Dermis microvascular lymphatic vessel endothelial cell (primary cell): ENCODE measurements around the gene ABAT. TPM values are rescaled to one million over a fixed set of nuclear protein-coding genes. Genes with fewer than 3 reads are reported as not detected.
"Not testable (repeated sequence)": the region's sequence is repeated elsewhere in the genome, so short reads cannot be mapped to it uniquely, and the experiment has no call there.

ENCODE experiments used
- DNase-seq, 2 donors: peaks; one replicate each; pipeline versions ENCODE4 v3.0.0 to v3.0.0-alpha.2; 2010; ENCODE audit warnings: low read depth in 2 of 2
- total RNA-seq: library from RNA; depleted of rRNA; stranded (reverse); fragments of >200 nt; gene quantifications from 2 replicates; pipeline ENCODE4 v1.2.1, GENCODE V29; 2014

ABAT gene
- total RNA-seq, 1 donor from 2014 or later = 1.2 TPM

DNA sequence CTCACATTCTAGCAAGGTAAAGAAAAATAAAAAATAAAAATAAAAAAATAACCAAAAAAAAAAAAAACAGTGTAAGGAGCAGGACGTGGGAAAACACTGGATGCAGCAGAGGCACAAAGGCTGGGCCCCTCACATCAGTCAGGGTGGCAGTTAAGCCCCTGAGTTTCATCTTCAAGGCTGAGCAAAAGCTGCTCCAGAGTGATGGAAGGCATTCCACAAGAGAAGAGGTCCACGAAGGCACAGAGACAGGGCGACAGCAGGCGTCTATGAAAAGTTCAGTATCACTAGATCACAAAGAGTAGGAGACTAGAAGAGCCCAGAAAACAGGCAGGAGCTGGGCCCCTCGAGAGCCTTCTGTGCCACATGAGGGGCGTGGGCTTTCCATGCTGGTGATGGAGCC, 111.0 kb downstream of the ABAT start:
- no peak for DNase-seq

DNA sequence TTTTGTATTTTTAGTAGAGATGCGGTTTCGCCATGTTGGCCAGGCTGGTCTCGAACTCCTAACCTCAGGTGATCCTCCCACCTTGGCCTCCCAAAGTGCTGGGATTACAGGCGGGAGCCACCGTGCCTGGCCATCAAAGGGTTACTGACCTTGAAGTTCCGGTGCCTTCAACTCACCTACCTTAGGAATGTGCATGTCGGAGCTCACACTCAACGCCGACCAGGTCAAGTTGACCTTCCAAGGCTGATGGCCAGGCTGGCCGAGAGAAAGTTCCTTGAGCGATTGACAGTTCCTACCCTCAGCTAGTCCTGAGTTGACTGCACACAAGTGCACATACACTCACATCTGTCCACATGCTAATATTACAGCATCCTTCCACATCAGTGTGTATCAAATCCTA, 111.9 kb downstream of the ABAT start:
- not testable (repeated sequence) for DNase-seq

DNA sequence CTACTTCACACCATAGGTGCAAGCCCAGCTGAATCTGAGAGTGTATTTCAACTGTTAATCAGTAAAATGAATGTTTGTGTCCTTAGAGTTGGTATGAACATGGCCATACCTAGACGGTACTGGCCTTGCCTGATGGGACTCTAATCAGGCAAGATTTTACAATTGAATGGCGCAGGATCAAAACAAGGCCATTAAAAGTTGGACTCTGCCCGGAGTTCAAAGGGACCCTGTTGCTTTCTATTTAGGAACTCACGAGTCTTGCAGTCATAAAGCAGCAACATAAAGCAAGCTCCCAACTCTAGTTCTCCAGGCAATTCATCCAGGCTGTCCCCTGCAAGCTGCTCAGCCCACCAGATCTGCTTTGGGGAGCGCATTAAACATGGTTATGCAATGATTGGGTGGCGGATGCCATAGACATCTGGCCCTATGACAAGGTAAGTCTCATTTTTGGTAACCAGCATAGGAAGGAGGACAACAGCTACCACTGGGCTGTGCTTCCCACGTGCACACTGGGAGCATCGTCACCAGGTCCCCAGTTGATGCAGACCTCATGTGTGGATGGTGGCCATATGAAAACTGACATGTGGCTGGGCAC, 114.3 kb downstream of the ABAT start:
- no peak for DNase-seq

DNA sequence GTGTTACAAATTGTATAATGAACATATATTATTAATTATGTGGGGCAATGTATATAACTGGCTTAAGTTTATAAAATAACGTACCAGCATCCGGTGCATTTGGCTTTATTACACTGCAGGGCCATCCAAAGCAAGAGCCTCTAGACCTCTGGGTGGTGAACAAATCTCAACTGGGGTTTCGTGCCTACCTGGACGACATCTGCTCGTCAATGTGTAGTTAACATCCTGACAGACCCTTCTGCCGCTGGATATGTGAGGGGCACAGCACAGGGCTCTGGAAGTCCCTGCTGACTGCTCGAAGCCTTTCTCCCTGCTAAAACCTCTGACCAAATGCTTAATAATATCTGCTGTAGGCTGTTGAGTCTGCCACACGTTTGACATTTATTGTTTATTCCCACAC, 120.7 kb downstream of the ABAT start:
- no peak for DNase-seq

DNA sequence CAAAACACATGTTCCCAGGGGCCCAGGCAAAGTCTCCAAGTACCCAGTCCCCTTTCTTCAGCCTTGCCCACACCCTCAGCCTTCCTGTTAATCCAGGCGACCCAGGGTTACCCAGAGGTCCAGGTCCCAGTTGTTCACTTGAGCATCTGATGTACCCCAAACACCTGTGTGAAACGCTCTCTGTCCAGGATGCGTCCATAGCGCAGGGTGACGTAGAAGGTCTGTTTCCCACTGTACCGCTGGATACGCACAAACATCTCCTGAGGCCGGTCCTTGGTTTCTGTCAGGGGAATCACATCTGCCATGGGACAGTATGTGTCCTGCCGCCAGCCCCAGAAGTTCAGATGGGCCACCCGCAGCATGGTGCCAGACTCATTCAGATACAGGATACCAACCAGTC, 121.4 kb downstream of the ABAT start:
- DNase-seq = no peak

DNA sequence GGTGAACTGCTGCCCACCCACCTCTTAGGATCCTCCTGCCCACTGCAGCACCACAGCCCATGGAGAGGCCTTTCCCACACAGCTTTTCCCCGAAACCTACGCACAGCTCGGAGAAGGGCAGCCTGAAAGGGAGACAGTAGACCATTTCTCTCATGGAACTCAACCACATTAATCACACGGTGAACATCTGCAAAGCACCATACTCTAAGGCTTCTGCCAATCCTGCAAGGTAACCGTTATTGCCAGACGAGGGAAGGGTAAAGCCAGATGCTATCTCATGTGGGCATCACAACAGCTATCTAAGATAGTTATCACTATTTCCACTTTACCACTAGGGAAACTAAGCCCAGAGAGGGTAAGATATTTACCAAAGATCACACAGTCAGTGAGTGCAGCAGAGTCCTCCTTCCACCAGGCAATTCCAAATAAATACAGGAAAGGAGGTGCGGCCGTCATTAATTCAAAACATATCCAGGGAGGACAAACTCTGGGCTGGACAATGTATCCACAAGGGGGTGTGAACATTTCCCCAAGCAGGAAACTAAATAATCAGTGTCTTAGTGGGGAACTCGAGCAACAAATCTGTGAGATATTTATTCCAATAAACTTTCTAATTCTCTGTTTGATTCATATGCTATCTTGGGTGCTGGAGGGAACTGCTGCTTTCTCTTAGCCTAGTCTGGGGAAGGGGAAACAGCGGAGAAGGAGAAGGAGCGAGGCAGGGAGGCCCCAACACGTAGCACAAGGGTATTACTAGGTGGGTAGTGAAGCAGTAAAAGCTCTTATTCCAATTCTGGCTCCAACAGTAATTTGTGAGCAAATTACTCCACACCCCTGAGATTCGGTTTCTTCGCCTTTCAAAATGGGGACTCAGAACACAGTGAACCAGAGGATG, 122.3 kb downstream of the ABAT start:
- DNase-seq = peak in 1 of 2 donors; percentile 16

DNA sequence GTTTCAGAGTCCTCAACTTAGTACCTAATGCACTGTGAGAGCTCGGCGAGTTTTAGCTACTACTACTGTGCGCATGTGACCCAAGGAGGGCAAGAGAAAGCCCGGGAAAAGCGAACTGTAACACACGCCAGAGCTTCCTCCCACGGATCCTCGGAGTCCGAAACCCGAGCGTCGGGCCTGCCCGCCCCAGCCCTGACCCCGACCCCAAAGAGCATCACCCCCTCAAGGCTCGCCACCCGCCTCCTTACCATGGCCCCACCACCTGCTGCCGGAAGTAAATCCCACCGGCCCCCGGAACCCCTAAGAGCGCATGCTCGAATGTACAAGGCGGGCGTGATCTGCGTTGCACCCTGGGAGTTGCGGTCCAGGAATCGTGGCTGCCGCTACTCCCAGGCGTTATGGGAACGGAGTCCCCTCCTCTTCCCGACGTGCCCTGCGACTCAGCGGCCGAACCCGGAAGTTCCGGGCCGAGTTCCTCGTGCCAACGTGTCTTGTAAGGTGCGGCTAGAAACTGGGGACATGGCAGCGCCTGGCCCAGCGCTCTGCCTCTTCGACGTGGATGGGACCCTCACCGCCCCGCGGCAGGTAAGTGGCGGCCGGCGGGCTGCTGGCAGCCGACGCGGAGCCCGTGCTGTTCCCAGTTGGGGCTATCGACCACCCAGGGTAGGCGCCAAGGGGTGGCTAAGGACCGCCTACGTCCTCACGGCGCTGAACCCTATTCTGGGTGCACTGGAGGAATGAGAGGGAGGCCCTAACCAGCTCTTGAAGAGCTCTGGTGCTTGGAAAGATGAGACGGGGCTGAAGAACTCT, 123.2 kb downstream of the ABAT start, which contains the start of the genes PMM2 and TMEM186:
TSS of gene PMM2 (plus strand) at position 476 of the 810 bp plus-strand sequence. CDS start at position 520, 44 bp downstream.
TSS of gene TMEM186 (minus strand) at position 276 of the 810 bp plus-strand sequence. CDS start at position 251, 25 bp downstream.
- DNase-seq = peak; percentile 88 to 98

DNA sequence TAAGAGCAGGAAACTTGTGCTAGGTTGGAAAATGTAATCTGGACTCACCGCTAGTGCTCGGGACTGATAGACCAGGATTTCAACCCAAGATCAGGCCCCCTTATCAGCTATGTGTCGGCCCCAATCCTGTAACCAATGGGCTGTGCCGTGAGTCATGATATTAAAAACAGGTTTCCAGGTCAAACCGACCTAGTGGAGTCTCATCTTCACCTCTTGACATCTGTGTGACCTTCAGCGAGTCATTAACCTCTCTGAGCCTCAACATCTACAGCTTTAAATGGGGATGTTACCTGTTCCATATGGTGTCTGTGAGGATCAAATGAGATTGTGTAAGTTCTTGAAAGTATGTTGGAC, 123.7 kb downstream of the ABAT start:
- DNase-seq = peak in 1 of 2 donors; percentile 59

DNA sequence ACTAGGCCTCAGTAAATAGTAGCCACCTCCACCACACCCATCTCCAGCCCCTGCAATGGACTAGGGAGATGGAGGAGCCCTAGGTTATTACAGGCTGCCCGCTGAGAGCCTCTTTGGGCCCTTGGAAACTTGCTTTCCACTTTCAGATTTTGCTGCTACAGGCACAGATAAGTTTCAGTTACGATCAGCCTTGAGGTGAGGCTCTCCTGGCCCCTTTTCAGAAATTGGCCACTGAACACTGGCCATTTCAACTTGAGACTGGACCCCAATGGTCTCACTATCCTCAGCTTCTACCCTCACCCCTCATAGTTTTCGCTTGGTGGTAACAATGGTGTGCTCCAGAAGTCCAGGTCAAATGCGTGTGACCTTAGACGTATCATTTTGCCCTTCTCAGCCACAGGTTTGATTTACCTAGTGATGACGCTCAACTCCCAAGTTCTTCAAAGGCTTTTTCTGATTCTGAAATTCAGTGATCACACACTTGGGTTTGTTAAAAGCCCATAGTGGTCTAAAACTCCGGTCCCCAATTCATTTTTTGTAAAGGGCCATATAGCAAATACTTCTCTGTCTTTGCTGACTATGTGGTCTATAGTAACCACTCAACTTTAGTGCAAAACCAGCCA, 124.2 kb downstream of the ABAT start:
- DNase-seq = no peak

DNA sequence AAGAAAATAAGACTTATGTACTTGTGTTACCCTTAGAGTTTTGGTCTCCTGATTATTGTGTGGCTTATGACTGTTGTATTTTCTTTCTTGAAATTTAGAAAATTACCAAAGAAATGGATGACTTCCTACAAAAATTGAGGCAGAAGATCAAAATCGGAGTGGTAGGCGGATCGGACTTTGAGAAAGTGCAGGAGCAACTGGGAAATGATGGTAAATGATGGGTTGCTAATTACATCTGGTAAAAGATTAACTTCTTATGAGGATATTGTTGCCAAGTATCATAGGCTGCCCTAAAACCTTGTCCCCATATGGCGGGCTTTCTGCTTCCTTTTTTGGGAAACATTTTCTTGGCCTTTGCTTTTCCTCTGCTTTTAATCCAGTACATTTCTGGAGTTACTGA, 127.3 kb downstream of the ABAT start:
- DNase-seq = no peak

DNA sequence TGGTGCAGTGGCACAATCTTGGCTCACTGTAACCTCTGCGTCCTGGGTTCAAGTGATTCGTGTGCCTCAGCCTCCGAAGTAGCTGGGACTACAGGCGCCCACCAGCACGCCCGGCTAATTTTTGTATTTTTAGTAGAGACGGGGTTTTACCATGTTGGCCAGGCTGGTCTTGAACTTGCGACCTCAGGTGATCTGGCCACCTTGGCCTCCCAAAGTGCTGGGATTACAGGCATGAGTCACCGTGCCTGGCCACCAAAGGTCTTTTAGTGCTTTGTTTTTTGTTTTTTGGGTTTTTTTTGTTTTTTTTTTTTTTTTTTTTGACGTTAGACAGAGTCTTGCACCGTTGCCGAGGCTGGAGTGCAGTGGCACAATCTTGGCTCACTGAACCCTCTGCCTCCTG, 129.3 kb downstream of the ABAT start:
- DNase-seq = not testable (repeated sequence)

DNA sequence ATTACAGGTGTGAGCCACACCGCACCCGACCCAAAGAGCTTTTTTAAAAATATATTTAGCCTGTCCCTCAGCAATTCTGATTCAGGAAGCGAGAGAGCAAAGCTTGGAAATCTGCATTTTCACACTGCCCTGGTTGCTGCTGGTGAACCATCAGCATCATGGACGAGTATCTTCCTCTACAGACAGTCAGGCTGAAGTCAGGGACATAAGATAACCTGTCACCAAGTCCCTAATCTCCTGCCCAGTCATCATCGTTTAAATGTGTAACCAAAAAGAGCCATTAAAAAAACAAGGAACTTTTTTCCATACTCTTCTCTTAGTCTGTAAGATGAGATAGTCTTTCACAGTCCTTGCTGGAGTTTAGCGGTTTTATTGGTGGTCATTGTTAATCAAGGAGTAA, 129.9 kb downstream of the ABAT start:
- no peak for DNase-seq

DNA sequence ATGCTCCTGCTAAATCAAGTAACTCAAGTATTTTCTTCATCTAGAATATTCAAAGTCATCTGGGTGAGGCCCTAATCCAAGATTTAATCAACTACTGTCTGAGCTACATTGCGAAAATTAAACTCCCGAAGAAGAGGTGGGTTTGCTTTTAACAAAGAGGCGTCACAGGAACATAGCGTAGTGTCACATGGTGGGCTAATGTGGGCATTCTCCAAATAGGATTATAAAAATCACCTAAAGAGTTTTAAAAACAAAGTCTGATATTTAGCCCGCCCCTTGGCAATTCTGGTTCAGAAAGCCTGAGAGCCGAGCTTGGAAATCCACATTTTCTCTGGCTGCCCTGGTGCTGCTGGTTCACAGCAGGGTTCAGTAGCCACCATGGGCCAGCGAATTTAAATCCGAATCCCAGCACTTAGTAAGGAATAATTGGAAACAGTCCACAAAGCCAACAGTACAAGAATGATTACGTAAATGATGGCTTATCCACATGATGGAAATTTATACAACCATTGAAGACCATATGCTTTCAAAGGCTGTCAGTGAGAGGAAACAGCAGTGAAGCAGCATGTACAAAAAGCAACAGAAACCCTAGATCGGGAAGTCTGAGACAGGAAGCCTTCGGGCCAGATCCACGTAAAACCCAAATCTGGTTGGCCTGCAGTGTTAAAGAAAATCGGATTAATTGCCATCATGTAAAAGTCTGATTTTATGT, 132.0 kb downstream of the ABAT start:
- no peak for DNase-seq

DNA sequence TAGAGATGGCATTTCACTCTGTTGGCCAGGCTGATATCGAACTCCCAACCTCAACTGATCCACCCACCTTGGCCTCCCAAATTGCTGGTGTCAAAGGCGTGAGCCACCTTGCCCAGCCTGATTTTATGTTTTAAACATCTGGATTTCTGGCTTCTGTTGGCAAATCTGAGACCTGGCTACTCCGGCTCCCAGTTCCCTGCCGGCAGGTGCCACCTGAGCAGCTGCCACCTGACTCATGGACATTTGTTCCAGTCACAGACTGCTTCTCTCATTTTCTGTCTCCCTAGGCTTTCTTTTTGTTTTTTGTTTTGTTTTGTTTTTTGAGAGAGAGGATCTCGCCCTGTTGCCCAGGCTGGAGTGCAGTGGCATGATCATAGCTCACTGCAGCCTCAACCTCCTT, 132.8 kb downstream of the ABAT start:
- no peak for DNase-seq

DNA sequence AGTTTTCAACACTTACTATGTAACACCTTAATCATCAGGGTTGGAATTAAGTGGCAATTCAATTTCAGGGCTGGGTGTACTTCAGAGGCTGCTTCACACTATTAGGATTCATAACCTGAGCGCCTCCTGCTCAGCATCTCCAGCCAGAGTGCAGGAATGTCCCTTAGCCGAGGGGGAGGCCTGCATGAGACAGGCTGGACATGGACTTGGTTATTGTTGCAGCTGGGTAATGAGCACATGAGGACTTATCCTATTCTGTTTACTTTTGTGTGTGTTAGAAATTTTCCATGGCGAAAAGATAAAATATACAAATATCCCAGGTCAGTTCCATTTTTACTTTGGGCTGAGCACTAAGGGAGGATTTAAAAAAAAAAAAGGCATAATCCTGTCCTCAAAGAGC, 133.6 kb downstream of the ABAT start:
- DNase-seq = no peak

DNA sequence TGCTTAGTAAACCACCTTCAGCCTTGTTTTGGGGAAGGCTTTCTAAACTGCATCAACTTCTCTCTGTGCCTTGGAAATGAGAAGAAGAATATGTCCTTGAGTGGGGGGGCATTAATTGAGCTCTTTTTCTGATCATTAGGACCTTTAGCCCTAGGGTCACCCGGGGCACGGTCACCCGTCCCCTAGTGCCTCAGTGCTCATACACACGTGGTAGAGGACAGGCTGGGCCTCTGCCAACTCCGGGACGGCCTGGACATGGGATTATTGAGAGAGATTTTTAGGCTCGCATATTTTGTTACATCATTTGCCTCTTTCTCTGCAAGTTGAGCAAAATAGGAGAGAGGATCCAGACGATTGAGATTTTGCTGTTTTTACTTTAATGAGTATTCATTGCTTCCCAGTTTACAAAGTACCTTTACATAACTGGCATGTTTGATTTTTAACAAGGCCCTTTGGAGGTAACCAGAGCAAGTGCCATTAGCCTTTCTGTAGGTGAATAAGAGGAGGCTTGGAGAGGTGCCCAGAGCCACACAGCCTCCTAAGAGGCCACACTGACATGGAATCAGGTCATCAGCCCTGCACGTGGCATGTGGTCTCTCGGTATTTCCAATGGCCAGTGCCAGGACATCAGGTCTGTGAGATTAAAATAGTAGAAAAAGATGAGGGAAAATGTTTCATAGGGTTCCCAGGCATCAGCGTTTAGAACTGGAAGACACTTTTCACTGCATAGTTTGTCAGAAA, 134.4 kb downstream of the ABAT start:
- no peak for DNase-seq

DNA sequence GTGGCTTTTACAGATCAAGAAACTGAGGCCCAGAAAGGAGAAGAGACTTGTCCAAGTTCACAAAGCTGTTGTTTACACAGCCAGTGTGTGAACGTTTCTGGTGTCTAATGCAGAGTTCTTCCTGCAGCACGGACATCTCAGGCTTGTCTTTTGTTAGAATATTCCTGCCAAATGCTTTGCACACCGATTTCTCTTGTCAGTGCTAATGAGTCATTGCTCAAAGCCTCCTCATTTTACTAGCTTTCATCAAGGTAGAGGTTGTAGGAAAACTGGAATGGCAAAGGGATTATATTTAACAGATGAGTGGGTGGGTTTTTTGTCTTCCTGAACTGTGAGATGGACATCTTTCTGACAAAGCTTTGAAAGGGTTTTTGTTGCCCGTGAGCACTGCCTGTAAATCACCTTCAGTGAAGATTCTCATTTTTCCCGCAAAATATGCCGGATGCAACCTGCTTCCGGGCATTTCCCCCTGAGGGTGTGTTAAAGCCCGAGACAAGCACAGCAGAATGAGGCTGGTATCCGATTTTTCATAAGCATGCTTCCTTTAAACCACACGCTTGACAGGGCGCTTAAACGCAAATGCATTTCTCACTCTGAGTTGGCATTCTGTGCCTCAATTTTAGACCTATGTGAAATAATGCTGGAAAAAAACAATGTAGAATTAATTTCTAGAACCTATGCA, 137.9 kb downstream of the ABAT start:
- DNase-seq = no peak

DNA sequence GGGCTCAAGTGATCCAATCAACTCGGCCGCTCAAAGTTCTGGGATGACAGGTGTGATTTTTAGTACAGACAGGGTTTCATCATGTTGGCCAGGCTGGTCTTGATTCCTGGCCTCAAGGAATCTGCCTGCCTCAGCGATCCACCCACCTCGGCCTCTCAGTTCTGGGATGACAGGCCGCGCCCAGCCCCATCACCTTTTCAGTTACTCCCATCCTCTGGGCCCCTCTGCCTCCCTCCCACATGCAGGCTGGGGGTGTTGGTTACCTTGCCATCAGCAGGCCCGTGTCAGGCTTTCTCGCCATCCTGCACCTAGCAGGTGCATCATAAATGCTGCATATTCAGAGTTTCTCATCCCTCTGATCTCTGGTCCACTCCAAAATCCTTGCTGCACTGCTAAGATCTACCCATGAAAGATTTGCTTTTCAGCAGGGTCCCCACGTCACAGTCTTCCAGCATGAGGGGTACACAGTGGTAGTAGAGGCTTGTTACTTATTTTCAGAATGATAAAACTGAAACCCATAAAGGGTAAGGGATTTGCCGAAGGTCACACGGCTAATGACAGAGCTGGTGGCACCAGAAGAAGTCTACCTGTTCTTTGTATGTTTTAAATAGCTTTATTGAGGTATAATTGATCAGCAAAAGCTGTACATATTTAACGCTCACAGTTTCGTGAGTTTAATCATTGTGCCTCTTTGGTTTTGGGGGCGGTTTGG, 139.8 kb downstream of the ABAT start:
- no peak for DNase-seq
